Duodenal mucosa (tissue), 2 donors: ENCODE data around the gene MCRIP2.
"Not testable (repeated sequence)": the region's sequence is repeated elsewhere in the genome, so short reads cannot be mapped to it uniquely, and the experiment has no call there.

ENCODE experiments used
- H3K27ac ChIP-seq: one replicate; pipeline ENCODE4 v1.7.0; 2013; ENCODE audit warnings: low read depth, low read length
- H3K27me3 ChIP-seq, 2 donors: one replicate each; pipeline ENCODE4 v1.7.0; 2013; ENCODE audit warnings: low read length in 2 of 2, control low read depth in 1 of 2; ENCODE audit not compliant: insufficient read depth in 2 of 2, control insufficient read depth in 1 of 2
- H3K36me3 ChIP-seq, 2 donors: one replicate each; pipeline ENCODE4 v1.7.0; 2013; ENCODE audit warnings: low read length in 2 of 2, control low read depth in 1 of 2; ENCODE audit not compliant: insufficient read depth in 2 of 2, control insufficient read depth in 1 of 2
- H3K4me1 ChIP-seq, 2 donors: one replicate each; pipeline ENCODE4 v1.7.0; 2013; ENCODE audit warnings: low read length in 2 of 2, control low read depth in 1 of 2; ENCODE audit not compliant: insufficient read depth in 2 of 2, control insufficient read depth in 1 of 2
- H3K4me3 ChIP-seq, 2 donors: one replicate each; pipeline ENCODE4 v1.7.0; 2013; ENCODE audit warnings: low read length in 2 of 2, low read depth in 1 of 2
- H3K9ac ChIP-seq, 2 donors: one replicate each; pipeline ENCODE4 v1.7.0; 2013; ENCODE audit warnings: low read length in 2 of 2, low read depth in 1 of 2
- H3K9me3 ChIP-seq, 2 donors: one replicate each; pipeline ENCODE4 v1.7.0; 2013; ENCODE audit warnings: low read length in 2 of 2, control low read depth in 1 of 2; ENCODE audit not compliant: control insufficient read depth in 1 of 2

MCRIP2 gene

GRCh38 chr16:687499-687898 is 45.9 kb downstream of the MCRIP2 start:
- peaks cover 10 to 30% of the 10 kb centered on the region in 2 donors for H3K36me3 ChIP-seq
- H3K4me3 ChIP-seq, result no peak overlapping the region
- no peak overlapping the region for H3K27ac ChIP-seq
- peaks cover 0 to 7% of the 10 kb centered on the region in 2 donors for H3K27me3 ChIP-seq
- H3K4me1 ChIP-seq, result peaks cover 12 to 36% of the 10 kb centered on the region in 2 donors
- H3K9me3 ChIP-seq, result no peaks in the 10 kb centered on the region
- no peak overlapping the region for H3K9ac ChIP-seq

GRCh38 chr16:689175-689897 is 47.7 kb downstream of the MCRIP2 start:
- peaks cover 8 to 23% of the 10 kb centered on the region in 2 donors for H3K4me1 ChIP-seq
- no peaks in the 10 kb centered on the region for H3K9me3 ChIP-seq
- H3K9ac ChIP-seq, result peak overlapping the region; percentile 83 to 94
- peak overlapping the region; percentile 77 to 91 for H3K4me3 ChIP-seq
- H3K27me3 ChIP-seq, result peaks cover 10 to 13% of the 10 kb centered on the region in 2 donors
- H3K36me3 ChIP-seq, result peaks cover 3 to 22% of the 10 kb centered on the region in 2 donors
- H3K27ac ChIP-seq, result no peak overlapping the region

- not testable (repeated sequence) for H3K27ac ChIP-seq, H3K4me3 ChIP-seq, H3K9ac ChIP-seq, H3K9me3 ChIP-seq
- Histone ChIP-seq H3K27me3 (peaks cover 19 to 21% of the 10 kb centered on the region in 2 donors), H3K36me3 (peaks cover 3 to 17% of the 10 kb centered on the region in 2 donors), H3K4me1 (peaks cover 21 to 30% of the 10 kb centered on the region in 2 donors)
Measured at GRCh38 chr16:691242-691641, 49.6 kb downstream of the MCRIP2 start.

GRCh38 chr16:692356-693108 is 50.9 kb downstream of the MCRIP2 start:
- peaks cover 22 to 32% of the 10 kb centered on the region in 2 donors for H3K4me1 ChIP-seq
- H3K36me3 ChIP-seq, result peaks cover 0 to 5% of the 10 kb centered on the region in 2 donors
- H3K4me3 ChIP-seq, result no peak overlapping the region
- peaks cover 19 to 21% of the 10 kb centered on the region in 2 donors for H3K27me3 ChIP-seq
- no peak overlapping the region for H3K27ac ChIP-seq
- no peaks in the 10 kb centered on the region for H3K9me3 ChIP-seq
- H3K9ac ChIP-seq, result no peak overlapping the region

- Histone ChIP-seq H3K27ac (no peak overlapping the region), H3K4me1 (peaks cover 22 to 32% of the 10 kb centered on the region in 2 donors), H3K9me3 (no peaks in the 10 kb centered on the region), H3K36me3 (no peaks in the 10 kb centered on the region), H3K9ac (no peak overlapping the region), H3K27me3 (peaks cover 19 to 21% of the 10 kb centered on the region in 2 donors), H3K4me3 (no peak overlapping the region)
Measured at GRCh38 chr16:693364-693763, 51.7 kb downstream of the MCRIP2 start.

GRCh38 chr16:693766-694165 is 52.1 kb downstream of the MCRIP2 start:
- Histone ChIP-seq H3K4me1 (peaks cover 22 to 30% of the 10 kb centered on the region in 2 donors), H3K9me3 (no peaks in the 10 kb centered on the region), H3K4me3 (no peak overlapping the region), H3K27ac (no peak overlapping the region), H3K9ac (no peak overlapping the region), H3K27me3 (peaks cover 19 to 21% of the 10 kb centered on the region in 2 donors), H3K36me3 (no peaks in the 10 kb centered on the region)

- H3K36me3 ChIP-seq, result no peaks in the 10 kb centered on the region
- H3K27ac ChIP-seq, result no peak overlapping the region
- peaks cover 23 to 25% of the 10 kb centered on the region in 2 donors for H3K27me3 ChIP-seq
- peak overlapping the region in 1 of 2 donors; percentile 35 for H3K4me3 ChIP-seq
- no peaks in the 10 kb centered on the region for H3K9me3 ChIP-seq
- no peak overlapping the region for H3K9ac ChIP-seq
- H3K4me1 ChIP-seq, result peaks cover 19 to 25% of the 10 kb centered on the region in 2 donors
Measured at GRCh38 chr16:694187-694862, 52.7 kb downstream of the MCRIP2 start.

GRCh38 chr16:694863-695354 is 53.3 kb downstream of the MCRIP2 start:
- peak overlapping the region; percentile 35 to 61 for H3K4me3 ChIP-seq
- no peak overlapping the region for H3K27ac ChIP-seq
- peaks cover 27 to 29% of the 10 kb centered on the region in 2 donors for H3K27me3 ChIP-seq
- no peaks in the 10 kb centered on the region for H3K9me3 ChIP-seq
- no peak overlapping the region for H3K9ac ChIP-seq
- H3K4me1 ChIP-seq, result peaks cover 15 to 19% of the 10 kb centered on the region in 2 donors
- no peaks in the 10 kb centered on the region for H3K36me3 ChIP-seq

- Histone ChIP-seq H3K9me3 (no peaks in the 10 kb centered on the region), H3K4me3 (peak overlapping the region; percentile 57 to 81), H3K4me1 (peaks cover 15 to 18% of the 10 kb centered on the region in 2 donors), H3K9ac (peak overlapping the region in 1 of 2 donors; percentile 63), H3K36me3 (no peaks in the 10 kb centered on the region), H3K27me3 (peaks cover 33 to 35% of the 10 kb centered on the region in 2 donors), H3K27ac (peak overlapping the region; percentile 58)
Measured at GRCh38 chr16:695355-696089, 53.9 kb downstream of the MCRIP2 start.
